ENCODE measurements around the gene DYDC2. TPM values are rescaled to one million over a fixed set of nuclear protein-coding genes. Genes with fewer than 3 reads are reported as not detected.

The DYDC2 gene
- 1.1 TPM in 1 of 2 replicates, not detected in the other for total RNA-seq (ENCODE audit: low replicate concordance)
- long read RNA-seq = 0 reads

- TF ChIP-seq CTCF (conservative IDR thresholded peaks at IDR 0.05) = no peak
- Mint-ChIP-seq H3K27ac (no peak within 1 kb of the TSS), H3K36me3 (no peaks in the 10 kb centered on the region), H3K27me3 (peaks cover 30% of the 10 kb centered on the region), H3K4me1 (ENCODE audit: unreplicated experiment) (no peaks in the 10 kb centered on the region), H3K4me3 (peak within 1 kb of the TSS; percentile 90), H3K9me3 (peaks cover 6% of the 10 kb centered on the region)
- peak; percentile 78 for DNase-seq (ENCODE audit: extremely low spot score, unreplicated experiment)
Observed at GRCh38 chr10:80356563-80356988, at the start of gene DYDC2, which contains the start of gene DYDC1. DYDC2 (plus strand) TSS chr10:80356781; CDS start chr10:80362444, 5,663 bp downstream. DYDC1 (minus strand) TSS chr10:80356755; CDS start chr10:80352601, 4,154 bp downstream.

GRCh38 chr10:80313523-80313922, 43.1 kb upstream of the DYDC2 start:
- H3K36me3 Mint-ChIP-seq = no peaks in the 10 kb centered on the region
- H3K27ac Mint-ChIP-seq = no peak overlapping the region
- H3K4me3 Mint-ChIP-seq = no peak overlapping the region
- no peaks in the 10 kb centered on the region for H3K4me1 Mint-ChIP-seq (ENCODE audit: unreplicated experiment)
- DNase-seq (ENCODE audit: extremely low spot score, unreplicated experiment) = no peak
- no peaks in the 10 kb centered on the region for H3K27me3 Mint-ChIP-seq
- no peak for TF ChIP-seq CTCF (conservative IDR thresholded peaks at IDR 0.05)
- no peaks in the 10 kb centered on the region for H3K9me3 Mint-ChIP-seq

DNA sequence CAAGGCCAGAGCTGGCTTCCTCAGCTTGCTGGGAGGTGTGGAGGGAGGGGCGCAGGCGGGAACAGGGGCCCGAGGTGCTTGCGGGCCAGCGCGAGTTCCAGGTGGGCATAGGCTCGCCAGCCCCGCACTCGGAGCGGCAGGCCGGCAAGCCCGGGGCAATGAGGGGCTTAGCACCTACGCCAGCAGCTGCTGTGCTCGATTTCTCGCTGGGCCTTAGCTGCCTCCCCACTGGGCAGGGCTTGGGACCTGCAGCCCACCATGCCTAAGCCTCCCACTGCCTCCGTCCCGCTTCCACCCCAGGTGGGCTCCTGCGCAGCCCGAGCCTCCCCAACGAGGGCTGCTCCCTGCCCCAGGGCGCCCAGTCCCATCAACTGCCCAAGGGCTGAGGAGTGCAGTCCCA, 41.2 kb upstream of the DYDC2 start:
- H3K36me3 Mint-ChIP-seq = no peaks in the 10 kb centered on the region
- no peaks in the 10 kb centered on the region for H3K9me3 Mint-ChIP-seq
- no peak for DNase-seq (ENCODE audit: extremely low spot score, unreplicated experiment)
- H3K27me3 Mint-ChIP-seq = no peaks in the 10 kb centered on the region
- H3K27ac Mint-ChIP-seq = no peak overlapping the region
- no peaks in the 10 kb centered on the region for H3K4me1 Mint-ChIP-seq (ENCODE audit: unreplicated experiment)
- TF ChIP-seq CTCF (conservative IDR thresholded peaks at IDR 0.05) = no peak
- no peak overlapping the region for H3K4me3 Mint-ChIP-seq

DNA sequence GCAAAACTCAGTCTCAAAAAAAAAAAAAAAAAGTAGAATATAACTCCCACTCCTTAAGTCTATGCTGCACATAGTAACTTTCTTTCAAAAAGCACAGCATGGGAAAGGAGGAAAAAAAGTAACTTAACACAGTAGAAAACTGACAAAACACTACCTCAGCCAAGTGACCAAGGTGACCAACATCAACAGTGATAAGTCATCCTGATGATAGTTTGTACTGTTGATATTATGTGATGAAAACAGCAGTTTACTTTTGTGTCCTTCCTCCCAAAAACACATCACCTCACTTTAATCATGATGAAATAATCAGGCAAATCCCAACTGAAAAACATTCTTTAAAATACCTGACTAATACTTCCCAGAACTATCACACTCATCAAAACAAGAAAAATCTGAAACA, 37.8 kb upstream of the DYDC2 start:
- Mint-ChIP-seq H3K9me3 (no peaks in the 10 kb centered on the region), H3K4me1 (ENCODE audit: unreplicated experiment) (no peaks in the 10 kb centered on the region), H3K4me3 (no peak overlapping the region), H3K27ac (no peak overlapping the region), H3K36me3 (no peaks in the 10 kb centered on the region), H3K27me3 (no peaks in the 10 kb centered on the region)
- no peak for TF ChIP-seq CTCF (conservative IDR thresholded peaks at IDR 0.05)
- DNase-seq (ENCODE audit: extremely low spot score, unreplicated experiment) = no peak

DNA sequence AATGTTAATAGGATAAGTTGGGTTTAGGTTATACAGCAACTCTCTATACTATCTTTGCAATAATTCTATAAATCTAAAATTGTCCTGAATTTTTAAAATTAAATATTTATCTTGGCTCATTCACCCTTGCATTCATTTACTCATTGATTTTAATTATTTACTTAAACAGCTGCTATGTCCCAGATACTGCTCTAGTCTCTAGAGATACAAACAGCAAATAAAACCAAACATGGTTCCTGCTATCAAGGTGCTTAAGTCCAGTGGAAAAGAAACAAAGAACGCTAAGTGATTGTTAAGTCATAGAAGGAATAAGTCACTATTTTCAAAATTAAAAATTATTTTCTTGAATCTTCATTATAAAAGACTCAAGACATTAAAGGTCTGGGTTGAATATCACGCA, 37.3 kb upstream of the DYDC2 start:
- Mint-ChIP-seq H3K36me3 (no peaks in the 10 kb centered on the region), H3K9me3 (no peaks in the 10 kb centered on the region), H3K4me3 (no peak overlapping the region), H3K27ac (no peak overlapping the region), H3K27me3 (no peaks in the 10 kb centered on the region), H3K4me1 (ENCODE audit: unreplicated experiment) (no peaks in the 10 kb centered on the region)
- DNase-seq (ENCODE audit: extremely low spot score, unreplicated experiment) = no peak
- no peak for TF ChIP-seq CTCF (conservative IDR thresholded peaks at IDR 0.05)
